Breast epithelium (tissue), 3 donors: ENCODE data around the gene CDH4.

ENCODE experiments used
- POLR2A ChIP-seq: fragments of 450-650 bp; IDR thresholded peaks from one replicate; pipeline ENCODE4 v1.6.1; 2016; ENCODE audit warnings: antibody characterized with exemption, mild to moderate bottlenecking, moderate library complexity
- POLR2AphosphoS5 ChIP-seq, 3 donors: sonication (generic); formaldehyde crosslinking; IDR thresholded peaks; one replicate each; pipeline ENCODE4 v1.6.1; 2017; ENCODE audit warnings: antibody characterized with exemption in 3 of 3

DNA sequence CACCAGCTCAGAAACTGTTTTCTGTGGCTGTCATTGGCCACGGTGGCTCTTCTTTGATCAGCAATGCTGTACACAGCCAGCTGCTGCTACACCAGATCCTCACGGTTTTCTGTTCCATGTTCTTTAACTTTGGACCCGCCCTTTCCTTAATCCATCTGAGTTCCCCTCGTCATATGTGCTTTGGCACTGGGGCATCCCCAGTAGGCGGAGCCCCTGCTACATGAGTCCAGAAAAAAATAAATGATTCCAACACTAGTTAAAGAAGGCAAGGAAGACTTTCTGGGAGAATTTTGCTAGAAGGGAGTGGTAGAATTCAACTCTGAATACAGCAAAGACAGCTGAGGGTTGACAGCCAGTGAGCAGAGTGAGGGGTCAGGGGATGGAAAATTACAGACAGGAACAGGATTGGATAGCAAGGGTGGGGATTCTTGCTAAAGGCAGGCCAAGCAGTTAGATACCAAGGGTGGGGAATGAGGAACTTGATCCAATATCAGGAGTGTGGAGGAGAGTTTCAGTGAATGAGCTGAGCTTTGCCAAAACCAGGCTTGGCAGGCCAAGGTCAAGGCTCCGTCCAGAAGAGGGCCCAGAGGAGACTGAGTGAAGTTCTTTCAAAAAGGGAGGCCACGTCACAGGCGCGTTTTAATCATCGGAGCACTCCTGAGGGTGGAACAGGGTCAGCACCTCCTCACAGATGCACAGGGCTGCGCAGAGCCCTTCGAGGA is 391.8 kb downstream of the CDH4 start:
- TF ChIP-seq POLR2A (no peak), POLR2AphosphoS5 (IDR thresholded peaks at IDR 0.05) (no peak)
